Hepatocyte (in vitro differentiated cells): Measurements from ENCODE around the gene IGBP1.

Source experiments
- EZH2phosphoT487 ChIP-seq: fragments of 200-600 bp; sonication (generic); IDR thresholded peaks from one replicate; pipeline ENCODE4 v1.6.1; 2018; ENCODE audit warnings: antibody characterized with exemption, mild to moderate bottlenecking, low read depth, moderate library complexity; ENCODE audit not compliant: unreplicated experiment, severe bottlenecking
- TF ChIP-seq, protein P1 (sequence below): fragments of 200-600 bp; sonication (generic); IDR thresholded peaks from 2 replicates; pipeline ENCODE4 v1.5.1; 2016; ENCODE audit warnings: antibody characterized with exemption, mild to moderate bottlenecking; ENCODE audit not compliant: poor library complexity

GRCh38 chrX:70089604-70090297, 43.5 kb upstream of the IGBP1 start:
- TF ChIP-seq, protein P1, sequence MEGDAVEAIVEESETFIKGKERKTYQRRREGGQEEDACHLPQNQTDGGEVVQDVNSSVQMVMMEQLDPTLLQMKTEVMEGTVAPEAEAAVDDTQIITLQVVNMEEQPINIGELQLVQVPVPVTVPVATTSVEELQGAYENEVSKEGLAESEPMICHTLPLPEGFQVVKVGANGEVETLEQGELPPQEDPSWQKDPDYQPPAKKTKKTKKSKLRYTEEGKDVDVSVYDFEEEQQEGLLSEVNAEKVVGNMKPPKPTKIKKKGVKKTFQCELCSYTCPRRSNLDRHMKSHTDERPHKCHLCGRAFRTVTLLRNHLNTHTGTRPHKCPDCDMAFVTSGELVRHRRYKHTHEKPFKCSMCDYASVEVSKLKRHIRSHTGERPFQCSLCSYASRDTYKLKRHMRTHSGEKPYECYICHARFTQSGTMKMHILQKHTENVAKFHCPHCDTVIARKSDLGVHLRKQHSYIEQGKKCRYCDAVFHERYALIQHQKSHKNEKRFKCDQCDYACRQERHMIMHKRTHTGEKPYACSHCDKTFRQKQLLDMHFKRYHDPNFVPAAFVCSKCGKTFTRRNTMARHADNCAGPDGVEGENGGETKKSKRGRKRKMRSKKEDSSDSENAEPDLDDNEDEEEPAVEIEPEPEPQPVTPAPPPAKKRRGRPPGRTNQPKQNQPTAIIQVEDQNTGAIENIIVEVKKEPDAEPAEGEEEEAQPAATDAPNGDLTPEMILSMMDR, result no peak
- TF ChIP-seq EZH2phosphoT487, result no peak
